Skeletal muscle satellite cell (primary cell): ENCODE data around the gene P4HA1. TPM values are rescaled to one million over a fixed set of nuclear protein-coding genes. Genes with fewer than 3 reads are reported as not detected.

Experiments
- small RNA-seq: library from RNA; depleted of rRNA; stranded (forward); fragments of <200 nt; gene quantifications from one replicate; pipeline ENCODE3, GENCODE V24; 2012

Gene P4HA1

Small RNA genes lying within 50 kb of the gene (small RNA-seq; reads per million reads assigned to genes)
- gene RF00019 (not detected), gene SNORA11F (710 reads per million, percentile 99 among the genes with 10 or more reads in this experiment)
